Measurements from ENCODE around the gene ROPN1L.

GRCh38 chr5:10474521-10475075 is 32.9 kb downstream of the ROPN1L start:
- no peak for TF ChIP-seq CTCF (conservative IDR thresholded peaks at IDR 0.05)
- TF ChIP-seq ZFX (IDR thresholded peaks at IDR 0.05), result no peak
